ENCODE results near the gene EEF1AKMT1.

DNA sequence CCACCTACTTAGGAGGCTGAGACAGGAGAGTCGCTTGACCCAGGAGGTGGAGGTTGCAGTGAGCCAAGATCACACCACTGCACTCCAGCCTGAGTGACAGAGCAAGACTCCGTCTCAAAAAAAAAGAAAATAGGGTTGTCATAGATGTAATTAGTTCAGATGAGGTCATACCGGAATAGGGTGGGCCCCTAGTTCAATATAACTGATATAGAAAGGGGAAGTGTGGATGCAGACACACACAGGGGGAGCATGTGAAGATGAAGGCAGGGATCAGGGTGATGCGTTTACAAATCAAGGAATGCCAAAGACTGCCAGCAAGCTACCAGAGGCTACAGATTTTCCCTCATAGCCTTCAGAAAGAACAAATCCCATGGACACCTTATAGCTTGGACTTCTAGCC is 24.3 kb upstream of the EEF1AKMT1 start:
- TF ChIP-seq, protein P1, sequence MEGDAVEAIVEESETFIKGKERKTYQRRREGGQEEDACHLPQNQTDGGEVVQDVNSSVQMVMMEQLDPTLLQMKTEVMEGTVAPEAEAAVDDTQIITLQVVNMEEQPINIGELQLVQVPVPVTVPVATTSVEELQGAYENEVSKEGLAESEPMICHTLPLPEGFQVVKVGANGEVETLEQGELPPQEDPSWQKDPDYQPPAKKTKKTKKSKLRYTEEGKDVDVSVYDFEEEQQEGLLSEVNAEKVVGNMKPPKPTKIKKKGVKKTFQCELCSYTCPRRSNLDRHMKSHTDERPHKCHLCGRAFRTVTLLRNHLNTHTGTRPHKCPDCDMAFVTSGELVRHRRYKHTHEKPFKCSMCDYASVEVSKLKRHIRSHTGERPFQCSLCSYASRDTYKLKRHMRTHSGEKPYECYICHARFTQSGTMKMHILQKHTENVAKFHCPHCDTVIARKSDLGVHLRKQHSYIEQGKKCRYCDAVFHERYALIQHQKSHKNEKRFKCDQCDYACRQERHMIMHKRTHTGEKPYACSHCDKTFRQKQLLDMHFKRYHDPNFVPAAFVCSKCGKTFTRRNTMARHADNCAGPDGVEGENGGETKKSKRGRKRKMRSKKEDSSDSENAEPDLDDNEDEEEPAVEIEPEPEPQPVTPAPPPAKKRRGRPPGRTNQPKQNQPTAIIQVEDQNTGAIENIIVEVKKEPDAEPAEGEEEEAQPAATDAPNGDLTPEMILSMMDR (IDR thresholded peaks at IDR 0.05 in 4 of 5, conservative IDR thresholded peaks at IDR 0.05 in 1 of 5): no peak
- TF ChIP-seq POLR2A (IDR thresholded peaks at IDR 0.05): no peak
